Vagina (tissue), 2 donors: ENCODE data around the gene CFAP299. TPM values are rescaled to one million over a fixed set of nuclear protein-coding genes. Genes with fewer than 3 reads are reported as not detected.

Source experiments
- DNase-seq, 2 donors: peaks; one replicate each; pipeline ENCODE4 v3.0.0-alpha.2; 2017; ENCODE audit errors: extremely low spot score in 2 of 2
- H3K27ac ChIP-seq: fragments of 200-600 bp; sonication (generic); one replicate; pipeline ENCODE4 v1.5.1; 2019
- H3K27me3 ChIP-seq: fragments of 200-600 bp; sonication (generic); one replicate; pipeline ENCODE4 v1.5.1; 2019
- H3K36me3 ChIP-seq, 2 donors: fragments of 200-600 bp; sonication (generic); one replicate each; pipeline ENCODE4 v1.5.1; 2017 to 2019
- H3K4me1 ChIP-seq: fragments of 200-600 bp; sonication (generic); one replicate; pipeline ENCODE4 v1.5.1; 2019
- H3K4me3 ChIP-seq, 2 donors: fragments of 200-600 bp; sonication (generic); 1 replicate in 1 of 2; 2 replicates in 1 of 2; pipeline ENCODE4 v1.5.1; 2016 to 2019
- H3K9me3 ChIP-seq: fragments of 200-600 bp; sonication (generic); one replicate; pipeline ENCODE4 v1.5.1; 2019
- POLR2A ChIP-seq, 2 donors: fragments of 450-650 bp; IDR thresholded peaks; one replicate each; pipeline ENCODE4 v1.6.1; 2017; ENCODE audit warnings: antibody characterized with exemption in 2 of 2, mild to moderate bottlenecking in 2 of 2, moderate library complexity in 2 of 2
- POLR2AphosphoS5 ChIP-seq, 2 donors: sonication (generic); formaldehyde crosslinking; IDR thresholded peaks; one replicate each; pipeline ENCODE4 v1.9.0; 2017; ENCODE audit warnings: antibody characterized with exemption in 2 of 2, mild to moderate bottlenecking in 2 of 2, low read depth in 1 of 2; ENCODE audit not compliant: insufficient read depth in 1 of 2
- intact Hi-C: fragments of 100-400 bp; cut with DNase I; formaldehyde crosslinking; loops from one replicate; pipeline ENCODE4 v1.15.1; 2023
- total RNA-seq: library from RNA; depleted of rRNA; stranded (reverse); fragments of >200 nt; gene quantifications from one replicate; pipeline ENCODE4 v1.2.3, GENCODE V29; 2016
- TF ChIP-seq, protein P1 (sequence below), 3 experiments: fragments of 450-650 bp in 2 of 3; fragments of 200-600 bp in 1 of 3; sonication (generic) in 1 of 3; IDR thresholded peaks; one replicate each; pipeline ENCODE4 v1.5.1; 2017 to 2019; ENCODE audit warnings: antibody characterized with exemption in 3 of 3, mild to moderate bottlenecking in 2 of 3, moderate library complexity in 2 of 3

Gene CFAP299
- total RNA-seq, 1 donor from 2014 or later = not detected

DNA sequence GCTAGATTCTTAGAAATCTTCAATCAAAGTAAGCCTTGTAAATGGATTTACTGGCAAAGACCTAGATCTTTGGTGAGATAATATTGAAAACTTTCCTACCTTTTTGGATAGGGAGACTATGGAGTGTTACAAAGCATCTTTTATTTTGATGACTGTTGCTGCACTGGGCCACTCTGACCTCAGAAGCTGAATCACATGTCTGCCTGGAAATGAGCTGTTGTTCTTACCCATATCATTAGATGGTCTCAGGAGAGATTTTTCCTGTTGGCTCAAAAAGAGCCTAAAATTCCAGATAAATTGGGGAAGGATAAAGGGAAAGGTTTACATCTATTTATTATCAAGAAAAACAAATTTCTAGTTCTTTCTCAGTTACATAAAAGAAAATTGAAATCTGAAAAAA, 567.5 kb downstream of the CFAP299 start:
- Histone ChIP-seq H3K27me3 (no peaks in the 10 kb centered on the region), H3K4me1 (no peaks in the 10 kb centered on the region)

DNA sequence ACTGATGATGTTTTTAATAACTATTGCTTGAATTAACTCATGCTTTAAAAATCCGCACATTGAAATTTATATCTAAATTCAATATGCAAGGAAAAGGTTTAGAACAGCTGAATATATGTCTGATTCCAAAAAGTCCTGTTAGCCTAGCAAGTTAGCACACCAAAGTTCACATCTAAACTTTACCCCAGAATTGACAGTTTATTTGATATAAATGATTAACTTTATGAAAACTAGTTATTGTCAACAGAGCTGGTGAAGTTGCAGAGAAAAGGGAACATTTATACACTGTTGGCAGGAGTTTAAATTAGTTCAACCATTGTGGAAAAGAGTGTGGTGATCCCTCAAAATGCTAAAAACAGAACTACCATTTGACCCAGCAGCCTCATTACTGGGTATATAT, 574.4 kb downstream of the CFAP299 start:
- TF ChIP-seq, protein P1, sequence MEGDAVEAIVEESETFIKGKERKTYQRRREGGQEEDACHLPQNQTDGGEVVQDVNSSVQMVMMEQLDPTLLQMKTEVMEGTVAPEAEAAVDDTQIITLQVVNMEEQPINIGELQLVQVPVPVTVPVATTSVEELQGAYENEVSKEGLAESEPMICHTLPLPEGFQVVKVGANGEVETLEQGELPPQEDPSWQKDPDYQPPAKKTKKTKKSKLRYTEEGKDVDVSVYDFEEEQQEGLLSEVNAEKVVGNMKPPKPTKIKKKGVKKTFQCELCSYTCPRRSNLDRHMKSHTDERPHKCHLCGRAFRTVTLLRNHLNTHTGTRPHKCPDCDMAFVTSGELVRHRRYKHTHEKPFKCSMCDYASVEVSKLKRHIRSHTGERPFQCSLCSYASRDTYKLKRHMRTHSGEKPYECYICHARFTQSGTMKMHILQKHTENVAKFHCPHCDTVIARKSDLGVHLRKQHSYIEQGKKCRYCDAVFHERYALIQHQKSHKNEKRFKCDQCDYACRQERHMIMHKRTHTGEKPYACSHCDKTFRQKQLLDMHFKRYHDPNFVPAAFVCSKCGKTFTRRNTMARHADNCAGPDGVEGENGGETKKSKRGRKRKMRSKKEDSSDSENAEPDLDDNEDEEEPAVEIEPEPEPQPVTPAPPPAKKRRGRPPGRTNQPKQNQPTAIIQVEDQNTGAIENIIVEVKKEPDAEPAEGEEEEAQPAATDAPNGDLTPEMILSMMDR (IDR thresholded peaks at IDR 0.05) = no peak
- TF ChIP-seq POLR2AphosphoS5 (IDR thresholded peaks at IDR 0.05; ENCODE audit: insufficient read depth in 1 of 2, low read depth in 1 of 2) (no peak), POLR2A (IDR thresholded peaks at IDR 0.05) (no peak)
- Histone ChIP-seq H3K27ac (no peak overlapping the region), H3K4me1 (no peaks in the 10 kb centered on the region), H3K27me3 (no peaks in the 10 kb centered on the region), H3K4me3 (no peak overlapping the region), H3K36me3 (no peaks in the 10 kb centered on the region), H3K9me3 (no peaks in the 10 kb centered on the region)
- DNase-seq = no peak
- intact Hi-C loops = loop anchor here (5.0 kb wide), 1 partner anchor 572 kb away; no protein-coding TSS in a partner anchor

More for the DNA sequence above, 567.5 kb downstream of the CFAP299 start:
- TF ChIP-seq, protein P1 (IDR thresholded peaks at IDR 0.05) = no peak
- TF ChIP-seq POLR2A (IDR thresholded peaks at IDR 0.05) (no peak), POLR2AphosphoS5 (IDR thresholded peaks at IDR 0.05; ENCODE audit: insufficient read depth in 1 of 2, low read depth in 1 of 2) (no peak)
- no peak overlapping the region for H3K4me3 ChIP-seq
- intact Hi-C loops = no loop called here
- DNase-seq = no peak
- no peak overlapping the region for H3K27ac ChIP-seq
- no peaks in the 10 kb centered on the region for H3K36me3 ChIP-seq
- no peaks in the 10 kb centered on the region for H3K9me3 ChIP-seq

DNA sequence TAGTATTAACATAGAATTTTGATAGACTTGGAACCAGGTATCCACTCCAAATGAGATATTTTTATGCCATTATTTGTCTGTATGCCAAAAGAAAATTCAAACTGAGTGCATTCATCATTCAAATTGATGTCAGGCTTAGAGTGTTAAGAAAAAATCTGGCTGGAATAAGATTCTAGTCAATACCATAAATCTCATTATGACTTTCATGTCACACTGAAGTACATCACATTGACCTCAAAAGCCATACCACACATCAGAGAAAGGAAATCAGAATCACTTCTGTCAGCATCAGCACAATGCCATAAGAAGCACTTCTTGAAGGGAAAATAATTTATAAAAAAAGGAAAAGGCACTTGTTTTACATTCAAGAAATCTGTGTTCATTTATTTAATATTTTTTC, 575.9 kb downstream of the CFAP299 start:
- TF ChIP-seq POLR2A (IDR thresholded peaks at IDR 0.05) (no peak), POLR2AphosphoS5 (IDR thresholded peaks at IDR 0.05; ENCODE audit: insufficient read depth in 1 of 2, low read depth in 1 of 2) (no peak)
- TF ChIP-seq, protein P1 (IDR thresholded peaks at IDR 0.05) = no peak
- Histone ChIP-seq H3K36me3 (no peaks in the 10 kb centered on the region), H3K9me3 (no peaks in the 10 kb centered on the region), H3K27me3 (no peaks in the 10 kb centered on the region), H3K4me3 (no peak overlapping the region), H3K4me1 (no peaks in the 10 kb centered on the region), H3K27ac (no peak overlapping the region)
- intact Hi-C loops = no loop called here
- DNase-seq = no peak

DNA sequence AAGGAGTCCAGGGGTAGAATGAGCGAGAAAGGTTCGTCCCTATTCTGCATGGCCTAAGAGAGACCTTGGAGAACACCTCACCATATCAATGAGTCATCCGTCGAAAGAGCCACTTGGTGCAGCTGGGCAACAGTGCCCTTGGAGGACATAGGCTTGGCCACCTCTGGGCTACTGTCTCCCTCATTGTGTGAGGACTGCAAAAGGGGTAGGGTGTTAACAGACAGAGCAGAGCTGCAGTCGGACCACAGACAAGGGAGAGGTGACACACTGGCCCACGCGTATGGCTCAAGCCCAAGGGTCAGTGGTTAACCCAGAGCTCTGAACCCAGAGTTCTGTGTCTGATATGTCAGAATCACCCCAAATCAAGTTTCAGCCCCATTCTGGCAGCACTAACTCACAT, 576.8 kb downstream of the CFAP299 start:
- Histone ChIP-seq H3K27ac (no peak overlapping the region), H3K4me1 (no peaks in the 10 kb centered on the region), H3K36me3 (no peaks in the 10 kb centered on the region), H3K9me3 (no peaks in the 10 kb centered on the region), H3K27me3 (no peaks in the 10 kb centered on the region), H3K4me3 (no peak overlapping the region)
- DNase-seq = no peak
- intact Hi-C loops = no loop called here
- TF ChIP-seq, protein P1 (IDR thresholded peaks at IDR 0.05) = no peak
- no peak for TF ChIP-seq POLR2A (IDR thresholded peaks at IDR 0.05)
- no peak for TF ChIP-seq POLR2AphosphoS5 (IDR thresholded peaks at IDR 0.05; ENCODE audit: insufficient read depth in 1 of 2, low read depth in 1 of 2)

DNA sequence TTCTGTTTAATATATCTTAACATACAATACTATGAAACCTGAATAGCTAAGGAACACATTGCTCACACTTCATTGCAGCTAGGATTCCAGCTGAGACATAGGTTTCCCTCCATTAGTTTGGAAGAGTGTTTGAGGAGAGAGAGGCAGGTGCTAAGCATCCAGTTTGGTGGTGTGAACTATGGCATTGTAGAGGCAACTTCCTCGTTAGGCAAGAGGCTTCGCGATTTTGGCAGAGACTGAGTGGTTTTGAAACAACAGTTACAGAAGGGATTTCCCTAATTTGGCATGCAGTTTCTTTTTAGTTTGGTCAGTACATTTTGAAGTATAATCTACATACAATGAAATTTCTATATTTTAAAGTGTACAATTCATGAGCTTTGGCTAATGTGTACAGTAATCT, 577.9 kb downstream of the CFAP299 start:
- TF ChIP-seq POLR2AphosphoS5 (IDR thresholded peaks at IDR 0.05; ENCODE audit: insufficient read depth in 1 of 2, low read depth in 1 of 2) = no peak
- TF ChIP-seq, protein P1 (IDR thresholded peaks at IDR 0.05) = no peak
- intact Hi-C loops = no loop called here

More for the DNA sequence above, 577.9 kb downstream of the CFAP299 start:
- no peaks in the 10 kb centered on the region for H3K4me1 ChIP-seq
- no peak for DNase-seq
- H3K9me3 ChIP-seq = no peaks in the 10 kb centered on the region
- H3K36me3 ChIP-seq = no peaks in the 10 kb centered on the region
- no peak overlapping the region for H3K4me3 ChIP-seq
- no peaks in the 10 kb centered on the region for H3K27me3 ChIP-seq
- H3K27ac ChIP-seq = no peak overlapping the region
